Measurements from ENCODE around the gene SPATA45.
"Not testable (repeated sequence)": the region's sequence is repeated elsewhere in the genome, so short reads cannot be mapped to it uniquely, and the experiment has no call there.

SPATA45 gene

DNA sequence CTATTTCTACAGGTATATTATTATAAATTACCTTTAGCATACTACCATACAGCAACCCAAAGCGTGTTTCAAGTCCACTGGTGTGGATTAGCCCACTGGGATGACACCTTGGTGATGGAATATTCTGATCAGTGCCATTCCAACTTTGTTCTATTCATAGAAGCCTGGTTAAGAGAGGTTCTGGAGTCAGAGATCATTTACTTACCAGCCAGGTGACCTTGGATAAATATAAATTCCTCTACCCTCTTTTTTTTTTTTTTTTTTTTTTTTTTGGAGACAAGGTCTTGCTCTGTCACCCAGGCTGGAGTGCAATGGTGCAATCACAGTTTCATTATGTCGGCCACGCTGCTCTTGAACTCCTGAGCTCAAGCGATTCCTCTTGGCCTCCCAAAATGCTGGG, at the start of gene SPATA45:
Gene SPATA45 (minus strand): TSS at position 101 of the 400 bp plus-strand sequence. CDS start 11,500 bp downstream, outside the sequence.
- no peaks in the 10 kb centered on the region for H3K4me1 ChIP-seq (ENCODE audit: control insufficient read depth, insufficient read depth, low read length)
- DNase-seq (ENCODE audit: low read depth, low spot score) = no peak
- WGBS (ENCODE audit: insufficient coverage, insufficient read length) = no CpG with 5 or more reads among the region's 4 CpGs

GRCh38 chr1:212892108-212892507, 44.7 kb upstream of the SPATA45 start:
- no peak for DNase-seq (ENCODE audit: low read depth, low spot score)
- Histone ChIP-seq H3K27ac (ENCODE audit: low read length) (no peak overlapping the region), H3K4me3 (ENCODE audit: low read length) (no peak overlapping the region), H3K4me1 (ENCODE audit: control insufficient read depth, insufficient read depth, low read length) (no peaks in the 10 kb centered on the region), H3K27me3 (ENCODE audit: control insufficient read depth, insufficient read depth, low read length) (no peaks in the 10 kb centered on the region), H3K36me3 (ENCODE audit: control insufficient read depth, insufficient read depth, low read length) (peaks cover 5% of the 10 kb centered on the region; the same call in 1 of the 2 replicates), H3K9me3 (ENCODE audit: control insufficient read depth, insufficient read depth, low read length) (no peaks in the 10 kb centered on the region)
- no CpG with 5 or more reads among the region's 1 CpG for WGBS (ENCODE audit: insufficient coverage, insufficient read length)

More for the DNA sequence above, at the start of gene SPATA45:
- Histone ChIP-seq H3K4me3 (ENCODE audit: low read length) (no peak within 1 kb of the TSS), H3K27ac (ENCODE audit: low read length) (no peak within 1 kb of the TSS), H3K36me3 (ENCODE audit: control insufficient read depth, insufficient read depth, low read length) (no peaks in the 10 kb centered on the region), H3K9me3 (ENCODE audit: control insufficient read depth, insufficient read depth, low read length) (no peaks in the 10 kb centered on the region), H3K27me3 (ENCODE audit: control insufficient read depth, insufficient read depth, low read length) (no peaks in the 10 kb centered on the region)

DNA sequence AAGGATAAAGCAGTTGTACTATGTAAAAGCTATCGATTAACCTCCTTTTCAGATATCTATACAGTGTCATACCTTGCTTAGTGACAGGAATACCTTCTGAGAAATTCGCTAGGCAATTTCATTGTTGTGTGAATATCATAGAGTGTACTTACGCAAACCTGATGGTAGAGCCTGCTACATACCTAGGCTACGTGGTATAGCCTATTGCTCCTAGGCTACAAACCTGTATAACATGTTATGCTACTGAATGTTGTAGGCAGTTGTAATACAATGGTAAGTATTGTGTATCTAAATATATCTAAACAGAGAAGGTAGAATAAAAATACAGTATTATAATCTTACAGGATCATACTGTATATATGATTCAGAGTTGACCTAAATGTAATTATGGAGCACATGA, 37.1 kb upstream of the SPATA45 start:
- WGBS (ENCODE audit: insufficient coverage, insufficient read length) = no CpG with 5 or more reads among the region's 4 CpGs
- DNase-seq (ENCODE audit: low read depth, low spot score) = no peak
- H3K27me3 ChIP-seq (ENCODE audit: control insufficient read depth, insufficient read depth, low read length) = no peaks in the 10 kb centered on the region
- no peaks in the 10 kb centered on the region for H3K4me1 ChIP-seq (ENCODE audit: control insufficient read depth, insufficient read depth, low read length)
- H3K27ac ChIP-seq (ENCODE audit: low read length) = no peak overlapping the region
- no peaks in the 10 kb centered on the region for H3K9me3 ChIP-seq (ENCODE audit: control insufficient read depth, insufficient read depth, low read length)
- H3K36me3 ChIP-seq (ENCODE audit: control insufficient read depth, insufficient read depth, low read length) = peaks cover 8% of the 10 kb centered on the region; the same call in 1 of the 2 replicates
- H3K4me3 ChIP-seq (ENCODE audit: low read length) = no peak overlapping the region

- no CpG with 5 or more reads among the region's 6 CpGs for WGBS (ENCODE audit: insufficient coverage, insufficient read length)
- no peak overlapping the region for H3K4me3 ChIP-seq (ENCODE audit: low read length)
- H3K27me3 ChIP-seq (ENCODE audit: control insufficient read depth, insufficient read depth, low read length) = no peaks in the 10 kb centered on the region
- no peaks in the 10 kb centered on the region for H3K4me1 ChIP-seq (ENCODE audit: control insufficient read depth, insufficient read depth, low read length)
- no peak overlapping the region for H3K27ac ChIP-seq (ENCODE audit: low read length)
- peaks cover 12% of the 10 kb centered on the region; the same call in 1 of the 2 replicates for H3K36me3 ChIP-seq (ENCODE audit: control insufficient read depth, insufficient read depth, low read length)
- no peak for DNase-seq (ENCODE audit: low read depth, low spot score)
- no peaks in the 10 kb centered on the region for H3K9me3 ChIP-seq (ENCODE audit: control insufficient read depth, insufficient read depth, low read length)
Measured at GRCh38 chr1:212879947-212880690, 32.7 kb upstream of the SPATA45 start.

DNA sequence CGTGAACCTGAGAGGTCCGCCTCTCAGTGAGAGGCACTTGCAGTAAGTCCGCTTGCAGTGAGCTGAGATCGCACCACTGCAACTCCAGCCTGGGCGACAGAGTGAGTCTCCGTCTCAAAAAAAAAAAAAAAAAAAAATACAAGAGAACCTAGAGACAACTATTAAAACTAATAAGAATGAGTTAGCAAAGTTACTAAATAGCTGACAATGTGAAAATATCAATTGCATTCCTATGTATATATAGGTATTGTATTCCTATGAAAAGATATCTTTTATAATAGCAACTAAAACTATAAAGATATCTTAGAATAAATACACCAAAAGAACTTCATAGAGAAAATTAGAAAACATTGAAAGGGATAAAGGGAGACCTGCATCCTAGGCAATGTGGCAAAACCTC, 31.0 kb upstream of the SPATA45 start:
- Histone ChIP-seq H3K27me3 (ENCODE audit: control insufficient read depth, insufficient read depth, low read length) (no peaks in the 10 kb centered on the region), H3K4me1 (ENCODE audit: control insufficient read depth, insufficient read depth, low read length) (no peaks in the 10 kb centered on the region), H3K9me3 (ENCODE audit: control insufficient read depth, insufficient read depth, low read length) (no peaks in the 10 kb centered on the region), H3K27ac (ENCODE audit: low read length) (no peak overlapping the region), H3K4me3 (ENCODE audit: low read length) (no peak overlapping the region), H3K36me3 (ENCODE audit: control insufficient read depth, insufficient read depth, low read length) (peaks cover 15% of the 10 kb centered on the region; the same call in 1 of the 2 replicates)
- no CpG with 5 or more reads among the region's 6 CpGs for WGBS (ENCODE audit: insufficient coverage, insufficient read length)
- no peak for DNase-seq (ENCODE audit: low read depth, low spot score)

DNA sequence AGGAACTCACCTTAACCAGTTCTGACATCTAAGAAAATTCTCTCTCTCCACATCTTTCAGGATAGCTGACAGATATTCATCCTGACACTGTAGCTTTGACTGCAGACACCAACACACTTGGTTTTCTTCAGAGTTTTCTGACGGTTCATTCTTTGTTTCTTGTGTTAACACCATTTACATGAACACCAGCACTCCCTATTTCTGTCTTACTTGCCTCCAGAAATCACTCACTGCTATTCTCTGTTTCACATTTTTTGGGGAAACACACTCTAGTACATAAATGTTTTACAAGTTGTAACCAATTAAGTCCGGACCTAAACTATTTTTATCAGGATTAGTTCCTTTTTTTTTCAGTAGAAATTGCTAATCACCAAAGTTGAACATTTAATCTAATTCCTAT, 26.1 kb upstream of the SPATA45 start:
- no peak overlapping the region for H3K4me3 ChIP-seq (ENCODE audit: low read length)
- H3K27me3 ChIP-seq (ENCODE audit: control insufficient read depth, insufficient read depth, low read length) = no peaks in the 10 kb centered on the region
- H3K27ac ChIP-seq (ENCODE audit: low read length) = no peak overlapping the region
- H3K4me1 ChIP-seq (ENCODE audit: control insufficient read depth, insufficient read depth, low read length) = no peaks in the 10 kb centered on the region
- H3K36me3 ChIP-seq (ENCODE audit: control insufficient read depth, insufficient read depth, low read length) = peaks cover 19% of the 10 kb centered on the region; the same call in 1 of the 2 replicates
- WGBS (ENCODE audit: insufficient coverage, insufficient read length) = no CpG with 5 or more reads among the region's 2 CpGs
- no peak for DNase-seq (ENCODE audit: low read depth, low spot score)
- no peaks in the 10 kb centered on the region for H3K9me3 ChIP-seq (ENCODE audit: control insufficient read depth, insufficient read depth, low read length)

GRCh38 chr1:212871976-212872375, 24.5 kb upstream of the SPATA45 start:
- Histone ChIP-seq H3K4me3 (ENCODE audit: low read length) (no peak overlapping the region), H3K9me3 (ENCODE audit: control insufficient read depth, insufficient read depth, low read length) (no peaks in the 10 kb centered on the region), H3K36me3 (ENCODE audit: control insufficient read depth, insufficient read depth, low read length) (peaks cover 19% of the 10 kb centered on the region; the same call in 1 of the 2 replicates), H3K4me1 (ENCODE audit: control insufficient read depth, insufficient read depth, low read length) (no peaks in the 10 kb centered on the region), H3K27me3 (ENCODE audit: control insufficient read depth, insufficient read depth, low read length) (no peaks in the 10 kb centered on the region), H3K27ac (ENCODE audit: low read length) (no peak overlapping the region)
- no CpG with 5 or more reads among the region's 1 CpG for whole genome bisulfite sequencing (ENCODE audit: insufficient coverage, insufficient read length)
- no peak for DNase-seq (ENCODE audit: low read depth, low spot score)

- Histone ChIP-seq H3K27ac (ENCODE audit: low read length) (no peak overlapping the region), H3K9me3 (ENCODE audit: control insufficient read depth, insufficient read depth, low read length) (no peaks in the 10 kb centered on the region), H3K4me1 (ENCODE audit: control insufficient read depth, insufficient read depth, low read length) (no peaks in the 10 kb centered on the region), H3K27me3 (ENCODE audit: control insufficient read depth, insufficient read depth, low read length) (no peaks in the 10 kb centered on the region), H3K4me3 (ENCODE audit: low read length) (no peak overlapping the region), H3K36me3 (ENCODE audit: control insufficient read depth, insufficient read depth, low read length) (peaks cover 5% of the 10 kb centered on the region; the same call in 1 of the 2 replicates)
- no CpG with 5 or more reads among the region's 1 CpG for WGBS (ENCODE audit: insufficient coverage, insufficient read length)
- DNase-seq (ENCODE audit: low read depth, low spot score) = no peak
Measured at GRCh38 chr1:212867192-212867591, 19.7 kb upstream of the SPATA45 start.

DNA sequence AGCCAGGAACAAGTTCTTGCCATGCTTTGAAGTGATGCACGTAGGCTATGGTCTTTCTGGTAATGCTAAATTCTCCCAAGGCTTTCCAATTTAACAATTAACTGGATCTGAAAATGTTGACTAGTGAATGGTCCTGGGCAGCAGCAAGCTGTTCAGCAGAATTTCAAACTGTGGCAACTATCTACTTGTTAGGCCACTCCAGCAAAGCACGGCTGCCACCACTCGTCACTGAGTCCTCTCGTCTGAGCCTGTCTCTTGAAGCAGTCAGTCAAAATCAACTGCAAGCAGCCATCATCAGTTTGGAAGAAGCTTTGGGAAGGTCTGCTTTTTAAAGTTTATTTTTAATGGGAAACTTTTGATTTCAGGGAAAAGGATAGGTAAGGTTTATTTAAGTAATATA, 16.8 kb upstream of the SPATA45 start:
- H3K4me1 ChIP-seq (ENCODE audit: control insufficient read depth, insufficient read depth, low read length) = no peaks in the 10 kb centered on the region
- no peak overlapping the region for H3K4me3 ChIP-seq (ENCODE audit: low read length)
- H3K27ac ChIP-seq (ENCODE audit: low read length) = no peak overlapping the region
- no peak for DNase-seq (ENCODE audit: low read depth, low spot score)
- H3K36me3 ChIP-seq (ENCODE audit: control insufficient read depth, insufficient read depth, low read length) = peaks cover 2% of the 10 kb centered on the region; the same call in 1 of the 2 replicates
- no peaks in the 10 kb centered on the region for H3K9me3 ChIP-seq (ENCODE audit: control insufficient read depth, insufficient read depth, low read length)
- H3K27me3 ChIP-seq (ENCODE audit: control insufficient read depth, insufficient read depth, low read length) = no peaks in the 10 kb centered on the region
- WGBS (ENCODE audit: insufficient coverage, insufficient read length) = no CpG with 5 or more reads among the region's 4 CpGs

- H3K36me3 ChIP-seq (ENCODE audit: control insufficient read depth, insufficient read depth, low read length); H3K9me3 ChIP-seq (ENCODE audit: control insufficient read depth, insufficient read depth, low read length); H3K4me1 ChIP-seq (ENCODE audit: control insufficient read depth, insufficient read depth, low read length); DNase-seq (ENCODE audit: low read depth, low spot score); H3K27ac ChIP-seq (ENCODE audit: low read length); H3K27me3 ChIP-seq (ENCODE audit: control insufficient read depth, insufficient read depth, low read length); H3K4me3 ChIP-seq (ENCODE audit: low read length): not testable (repeated sequence)
- WGBS (ENCODE audit: insufficient coverage, insufficient read length) = no CpG with 5 or more reads among the region's 10 CpGs
Measured at GRCh38 chr1:212863345-212863744, 15.9 kb upstream of the SPATA45 start.

Measured in iPS DF 6.9 (cell line).